SK-N-MC (cell line): Measurements from ENCODE around the gene SMYD4.

Experiments used
- DNase-seq: peaks from one replicate; pipeline ENCODE4 v3.0.0-alpha.2; 2011; ENCODE audit warnings: low read depth, low spot score
- H3K27ac ChIP-seq: fragments of 200-600 bp; sonication (generic); 2 replicates; pipeline ENCODE4 v1.5.1; 2016; ENCODE audit warnings: mixed run types
- H3K36me3 ChIP-seq: fragments of 200-600 bp; sonication (generic); 2 replicates; pipeline ENCODE4 v1.6.1; 2017; ENCODE audit warnings: antibody characterized with exemption, low read length, mixed read lengths; ENCODE audit not compliant: insufficient read depth
- H3K4me3 ChIP-seq: fragments of 200-600 bp; sonication (generic); 2 replicates; pipeline ENCODE4 v1.5.1; 2016
- H3K9ac ChIP-seq: fragments of 200-600 bp; sonication (generic); 2 replicates; pipeline ENCODE4 v1.8.0; 2017; ENCODE audit warnings: mixed run types, mixed read lengths; ENCODE audit not compliant: insufficient read length
- H3K9me3 ChIP-seq: fragments of 200-600 bp; sonication (generic); 2 replicates; pipeline ENCODE4 v1.6.1; 2017; ENCODE audit warnings: low read depth, mild to moderate bottlenecking, antibody characterized with exemption, low read length, moderate library complexity, mixed read lengths
- EZH2 ChIP-seq: fragments of 200-600 bp; sonication (generic); IDR thresholded peaks from one replicate; pipeline ENCODE4 v1.6.1; 2017; ENCODE audit warnings: antibody characterized with exemption
- FOXP2 ChIP-seq: optimal IDR thresholded peaks from 2 replicates; pipeline ENCODE3; 2011; ENCODE audit warnings: mild to moderate bottlenecking, moderate library complexity; ENCODE audit not compliant: insufficient read depth; ENCODE audit errors: extremely low read length, control extremely low read depth
- POLR2AphosphoS5 ChIP-seq: IDR thresholded peaks from 2 replicates; pipeline ENCODE4 v1.6.1; 2012; ENCODE audit warnings: mild to moderate bottlenecking, low read depth, low read length, borderline replicate concordance

Gene SMYD4, protein sequence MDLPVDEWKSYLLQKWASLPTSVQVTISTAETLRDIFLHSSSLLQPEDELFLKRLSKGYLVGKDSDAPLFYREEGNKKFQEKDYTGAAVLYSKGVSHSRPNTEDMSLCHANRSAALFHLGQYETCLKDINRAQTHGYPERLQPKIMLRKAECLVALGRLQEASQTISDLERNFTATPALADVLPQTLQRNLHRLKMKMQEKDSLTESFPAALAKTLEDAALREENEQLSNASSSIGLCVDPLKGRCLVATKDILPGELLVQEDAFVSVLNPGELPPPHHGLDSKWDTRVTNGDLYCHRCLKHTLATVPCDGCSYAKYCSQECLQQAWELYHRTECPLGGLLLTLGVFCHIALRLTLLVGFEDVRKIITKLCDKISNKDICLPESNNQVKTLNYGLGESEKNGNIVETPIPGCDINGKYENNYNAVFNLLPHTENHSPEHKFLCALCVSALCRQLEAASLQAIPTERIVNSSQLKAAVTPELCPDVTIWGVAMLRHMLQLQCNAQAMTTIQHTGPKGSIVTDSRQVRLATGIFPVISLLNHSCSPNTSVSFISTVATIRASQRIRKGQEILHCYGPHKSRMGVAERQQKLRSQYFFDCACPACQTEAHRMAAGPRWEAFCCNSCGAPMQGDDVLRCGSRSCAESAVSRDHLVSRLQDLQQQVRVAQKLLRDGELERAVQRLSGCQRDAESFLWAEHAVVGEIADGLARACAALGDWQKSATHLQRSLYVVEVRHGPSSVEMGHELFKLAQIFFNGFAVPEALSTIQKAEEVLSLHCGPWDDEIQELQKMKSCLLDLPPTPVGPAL

GRCh38 chr17:1829592-1830257 lies at the start of gene SMYD4, which contains the start of gene RPA1:
SMYD4 (minus strand) TSS chr17:1829902; CDS start chr17:1827994, 1,908 bp downstream.
RPA1 (plus strand) TSS chr17:1830005; CDS start chr17:1830094, 89 bp downstream.
- Histone ChIP-seq H3K4me3 (peak within 1 kb of the TSS; percentile 99), H3K9me3 (no peaks in the 10 kb centered on the region), H3K27ac (peak within 1 kb of the TSS; percentile 71; the same call in 1 of the 2 replicates), H3K36me3 (peaks cover 33% of the 10 kb centered on the region), H3K9ac (peak within 1 kb of the TSS; percentile 94)
- TF ChIP-seq POLR2AphosphoS5 = peak; percentile 73; the same call in 1 of the 2 replicates
- no peak for TF ChIP-seq EZH2
- TF ChIP-seq FOXP2 = no peak
- peak; percentile 12 for DNase-seq

GRCh38 chr17:1878419-1879121 lies 48.9 kb upstream of the SMYD4 start:
- no peak for DNase-seq
- TF ChIP-seq POLR2AphosphoS5 (no peak), EZH2 (no peak), FOXP2 (no peak)
- Histone ChIP-seq H3K9me3 (no peaks in the 10 kb centered on the region), H3K36me3 (peaks cover 80% of the 10 kb centered on the region), H3K9ac (no peak overlapping the region), H3K27ac (no peak overlapping the region), H3K4me3 (no peak overlapping the region)

GRCh38 chr17:1875597-1875996 lies 45.9 kb upstream of the SMYD4 start:
- Histone ChIP-seq H3K4me3 (no peak overlapping the region), H3K27ac (no peak overlapping the region), H3K9ac (no peak overlapping the region), H3K9me3 (no peaks in the 10 kb centered on the region), H3K36me3 (peaks cover 79% of the 10 kb centered on the region)
- TF ChIP-seq FOXP2 = no peak
- TF ChIP-seq EZH2 = no peak
- no peak for TF ChIP-seq POLR2AphosphoS5
- no peak for DNase-seq

- no peak for DNase-seq
- TF ChIP-seq EZH2 (no peak), FOXP2 (no peak), POLR2AphosphoS5 (no peak)
- no peak overlapping the region for H3K9ac ChIP-seq
- peaks cover 66% of the 10 kb centered on the region for H3K36me3 ChIP-seq
- H3K4me3 ChIP-seq = no peak overlapping the region
- no peak overlapping the region for H3K27ac ChIP-seq
- no peaks in the 10 kb centered on the region for H3K9me3 ChIP-seq
Observed at GRCh38 chr17:1873418-1873817, 43.7 kb upstream of the SMYD4 start.

DNA sequence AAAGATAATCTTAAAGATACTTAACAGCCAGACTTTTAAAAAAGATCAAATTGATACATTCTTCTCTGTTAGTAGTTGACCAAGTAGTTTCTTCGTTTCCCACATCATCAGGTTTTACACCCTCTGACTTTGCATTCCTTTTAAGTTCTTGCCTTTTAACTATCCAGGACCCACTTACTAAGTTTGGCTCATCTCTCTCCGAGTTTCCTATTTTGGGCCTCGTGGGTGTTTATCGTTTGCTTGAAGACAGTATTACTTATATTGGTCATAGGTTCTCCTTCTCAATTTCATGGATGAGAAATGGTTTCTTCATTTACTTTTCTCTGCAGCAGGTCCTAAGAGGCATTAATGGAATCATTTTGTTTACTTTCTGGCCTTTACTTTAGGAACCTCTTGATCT lies 43.3 kb upstream of the SMYD4 start:
- H3K36me3 ChIP-seq = peaks cover 61% of the 10 kb centered on the region
- DNase-seq = no peak
- no peak overlapping the region for H3K9ac ChIP-seq
- no peaks in the 10 kb centered on the region for H3K9me3 ChIP-seq
- H3K4me3 ChIP-seq = no peak overlapping the region
- TF ChIP-seq EZH2 = no peak
- no peak for TF ChIP-seq POLR2AphosphoS5
- no peak for TF ChIP-seq FOXP2
- no peak overlapping the region for H3K27ac ChIP-seq

DNA sequence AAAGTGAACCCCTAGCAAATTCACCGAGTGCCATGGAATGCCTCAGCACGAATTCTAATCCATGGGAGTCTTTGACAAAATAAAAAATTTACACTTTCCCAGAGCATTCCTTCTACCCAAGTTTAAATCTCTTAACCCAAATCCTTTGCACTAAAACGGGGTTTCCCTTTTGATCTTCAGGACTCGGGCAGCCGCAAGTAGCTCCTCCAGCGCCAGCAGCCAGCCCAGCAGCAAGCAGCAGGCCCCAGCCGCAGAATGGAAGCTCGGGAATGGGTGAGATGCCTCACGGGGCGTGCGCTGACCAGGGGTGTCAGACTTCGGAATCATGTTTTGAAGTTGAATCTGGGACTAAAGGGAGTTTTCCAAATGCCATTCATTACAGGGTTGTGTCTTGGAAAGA lies 42.6 kb upstream of the SMYD4 start:
- no peak overlapping the region for H3K4me3 ChIP-seq
- TF ChIP-seq FOXP2 (no peak), EZH2 (no peak), POLR2AphosphoS5 (no peak)
- H3K27ac ChIP-seq = no peak overlapping the region
- peaks cover 54% of the 10 kb centered on the region for H3K36me3 ChIP-seq
- DNase-seq = no peak
- no peaks in the 10 kb centered on the region for H3K9me3 ChIP-seq
- no peak overlapping the region for H3K9ac ChIP-seq

GRCh38 chr17:1871756-1872155 lies 42.1 kb upstream of the SMYD4 start:
- Histone ChIP-seq H3K36me3 (peaks cover 49% of the 10 kb centered on the region), H3K4me3 (no peak overlapping the region), H3K27ac (no peak overlapping the region), H3K9ac (no peak overlapping the region), H3K9me3 (no peaks in the 10 kb centered on the region)
- TF ChIP-seq POLR2AphosphoS5 (no peak), EZH2 (no peak), FOXP2 (no peak)
- DNase-seq = no peak
